GM12892 (cell line): ENCODE results near the gene TAX1BP3.

Experiments
- POLR2A ChIP-seq: IDR thresholded peaks from 2 replicates; pipeline ENCODE4 v1.6.1; 2011; ENCODE audit warnings: low read depth, low read length, control low read depth
- POLR2AphosphoS5 ChIP-seq: IDR thresholded peaks from 2 replicates; pipeline ENCODE4 v1.6.1; 2011; ENCODE audit warnings: low read depth, low read length, control low read depth
- TAF1 ChIP-seq: IDR thresholded peaks from 2 replicates; pipeline ENCODE4 v1.6.1; 2011; ENCODE audit warnings: low read depth, mild to moderate bottlenecking, control low read depth, low read length, borderline replicate concordance

- TF ChIP-seq POLR2A = no peak
- TF ChIP-seq POLR2AphosphoS5 = no peak
- no peak for TF ChIP-seq TAF1
Observed at GRCh38 chr17:3657874-3658783, 10.2 kb downstream of the TAX1BP3 start.
